Esophagus squamous epithelium (tissue), 5 donors: Measurements from ENCODE around the gene CTNNBIP1. TPM values are rescaled to one million over a fixed set of nuclear protein-coding genes. Genes with fewer than 3 reads are reported as not detected.

Source experiments
- DNase-seq: peaks from one replicate; lab custom pipeline; 2025; lab: John Stamatoyannopoulos, UW
- H3K27ac ChIP-seq, 4 donors: fragments of 200-600 bp; sonication (generic); one replicate each; pipeline ENCODE4 v1.5.1; 2016 to 2019; ENCODE audit warnings: mild to moderate bottlenecking in 1 of 4
- H3K27me3 ChIP-seq, 4 donors: fragments of 200-600 bp; sonication (generic); 1 replicate in 3 of 4; 2 replicates in 1 of 4; pipeline versions ENCODE4 v1.5.1 to v1.6.0; 2017 to 2021; ENCODE audit warnings: antibody characterized with exemption in 1 of 4
- H3K36me3 ChIP-seq, 3 donors: fragments of 200-600 bp; sonication (generic); one replicate each; pipeline ENCODE4 v1.5.1; 2016 to 2019
- H3K4me1 ChIP-seq, 3 donors: fragments of 200-600 bp; sonication (generic); one replicate each; pipeline ENCODE4 v1.5.1; 2017 to 2019
- H3K4me3 ChIP-seq, 4 donors: fragments of 200-600 bp; sonication (generic); 1 replicate in 3 of 4; 2 replicates in 1 of 4; pipeline ENCODE4 v1.5.1; 2016 to 2019; ENCODE audit warnings: mild to moderate bottlenecking in 2 of 4, moderate library complexity in 1 of 4
- H3K9me3 ChIP-seq, 3 donors: fragments of 200-600 bp; sonication (generic); one replicate each; pipeline ENCODE4 v1.5.1; 2016 to 2019
- CTCF ChIP-seq, 6 experiments: fragments of 450-650 bp in 4 of 6; fragments of 200-600 bp in 2 of 6; sonication (generic) in 2 of 6; IDR thresholded peaks; one replicate each; pipeline ENCODE4 v1.5.1; 2016 to 2019; ENCODE audit warnings: antibody characterized with exemption in 6 of 6, mild to moderate bottlenecking in 4 of 6, moderate library complexity in 4 of 6
- POLR2A ChIP-seq, 4 donors: fragments of 450-650 bp; IDR thresholded peaks; one replicate each; pipeline ENCODE4 v1.6.1; 2017; ENCODE audit warnings: antibody characterized with exemption in 4 of 4, mild to moderate bottlenecking in 4 of 4, moderate library complexity in 3 of 4
- WGBS, 2 donors: methylation state at CpG; one replicate each; pipeline ENCODE4 v1.1.5; 2018; 5-methylcytosine and 5-hydroxymethylcytosine counted together
- intact Hi-C: fragments of 100-400 bp; cut with DNase I; formaldehyde crosslinking; loops from one replicate; pipeline ENCODE4 v1.15.0; 2022
- total RNA-seq, 4 donors: library from RNA; depleted of rRNA; stranded (reverse); fragments of >200 nt; gene quantifications; one replicate each; pipeline ENCODE4 v1.1.0, GENCODE V29; 2016
- donor health status: DM: yes; HTN: yes; CAD: no.

The CTNNBIP1 gene
- total RNA-seq, 4 donors from 2014 or later: 76.1 to 186 (median 118) TPM

GRCh38 chr1:9872430-9873165 lies 37.5 kb downstream of the CTNNBIP1 start:
- Histone ChIP-seq H3K36me3 (peaks cover 0 to 44% (median 12%) of the 10 kb centered on the region in 3 donors), H3K9me3 (no peaks in the 10 kb centered on the region), H3K27me3 (no peaks in the 10 kb centered on the region), H3K27ac (peak overlapping the region; percentile 52 to 89 (median 70)), H3K4me1 (peaks cover 33 to 98% (median 51%) of the 10 kb centered on the region in 3 donors), H3K4me3 (no peak overlapping the region)
- TF ChIP-seq POLR2A (IDR thresholded peaks at IDR 0.05) (no peak), CTCF (IDR thresholded peaks at IDR 0.05) (no peak)
- WGBS, 2 donors: 0 to 41% methylated on average over 1 to 4 of the region's 11 CpGs
- intact Hi-C loops: no loop called here
- DNase-seq: no peak

- intact Hi-C loops: no loop called here
Observed at GRCh38 chr1:9871707-9872425, 38.2 kb downstream of the CTNNBIP1 start.

GRCh38 chr1:9871021-9871420 lies 39.0 kb downstream of the CTNNBIP1 start:
- Histone ChIP-seq H3K9me3 (no peaks in the 10 kb centered on the region), H3K27me3 (no peaks in the 10 kb centered on the region), H3K36me3 (peaks cover 0 to 60% (median 12%) of the 10 kb centered on the region in 3 donors), H3K4me1 (peaks cover 33 to 94% (median 47%) of the 10 kb centered on the region in 3 donors), H3K4me3 (no peak overlapping the region), H3K27ac (peak overlapping the region; percentile 50 to 89 (median 78))
- DNase-seq: no peak
- TF ChIP-seq CTCF (IDR thresholded peaks at IDR 0.05) (no peak), POLR2A (IDR thresholded peaks at IDR 0.05) (no peak)
- intact Hi-C loops: no loop called here
- WGBS, 2 donors: 83 to 100% methylated on average over 1 to 4 of the region's 9 CpGs

More at GRCh38 chr1:9871707-9872425, 38.2 kb downstream of the CTNNBIP1 start:
- Histone ChIP-seq H3K27me3 (no peaks in the 10 kb centered on the region), H3K9me3 (no peaks in the 10 kb centered on the region), H3K36me3 (peaks cover 0 to 51% (median 12%) of the 10 kb centered on the region in 3 donors), H3K27ac (peak overlapping the region; percentile 52 to 89 (median 70)), H3K4me1 (peaks cover 33 to 98% (median 47%) of the 10 kb centered on the region in 3 donors), H3K4me3 (no peak overlapping the region)
- TF ChIP-seq POLR2A (IDR thresholded peaks at IDR 0.05) (no peak), CTCF (IDR thresholded peaks at IDR 0.05) (no peak)
- 89 to 90% methylated on average over 8 to 14 of the region's 20 CpGs for WGBS, 2 donors
- DNase-seq: no peak

- Histone ChIP-seq H3K27ac (peak overlapping the region; percentile 50 to 89 (median 78)), H3K27me3 (no peaks in the 10 kb centered on the region), H3K4me3 (no peak overlapping the region), H3K9me3 (no peaks in the 10 kb centered on the region), H3K4me1 (peaks cover 33 to 94% (median 47%) of the 10 kb centered on the region in 3 donors), H3K36me3 (peaks cover 0 to 64% (median 12%) of the 10 kb centered on the region in 3 donors)
- DNase-seq: no peak
- intact Hi-C loops: no loop called here
- TF ChIP-seq POLR2A (IDR thresholded peaks at IDR 0.05) (no peak), CTCF (IDR thresholded peaks at IDR 0.05) (no peak)
- 57% methylated on average over 3 of the region's 4 CpGs; no CpG with 5 or more reads in 1 of the 2 donors for WGBS, 2 donors
Observed at GRCh38 chr1:9870572-9870971, 39.5 kb downstream of the CTNNBIP1 start.
